Epithelial cell of esophagus (primary cell): ENCODE results near the gene ARID5A.

ENCODE experiments used
- DNase-seq: peaks from one replicate; pipeline ENCODE4 v3.0.0; 2010; ENCODE audit warnings: low read depth
- H3K4me3 ChIP-seq: 2 replicates; pipeline ENCODE4 v1.5.1; 2011; ENCODE audit warnings: mild to moderate bottlenecking, low read length, control low read depth
- CTCF ChIP-seq: IDR thresholded peaks from 2 replicates; pipeline ENCODE4 v1.5.1; 2011; ENCODE audit warnings: low read depth, mild to moderate bottlenecking, low read length, control low read depth, inconsistent platforms; ENCODE audit not compliant: insufficient read depth; ENCODE audit errors: missing control alignments

Gene ARID5A

DNA sequence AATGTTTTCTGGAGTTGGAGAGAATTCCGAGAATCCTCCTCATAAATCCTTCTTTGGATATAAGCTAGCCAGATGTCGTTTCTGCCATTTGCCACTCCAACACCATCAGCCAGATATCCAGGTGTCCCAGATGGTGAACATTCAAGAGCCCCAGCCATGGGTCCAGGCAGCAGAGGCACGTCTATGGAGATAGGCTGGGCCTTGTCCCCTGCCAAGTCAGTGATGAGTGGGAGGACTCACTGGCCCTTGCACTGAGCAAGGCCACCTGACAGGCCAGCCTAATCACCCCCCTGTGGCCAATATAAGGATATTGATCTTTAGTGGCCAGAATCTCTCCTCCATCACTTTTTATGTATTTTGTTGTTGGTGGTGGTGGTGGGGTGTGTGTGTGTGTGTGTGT lies 28.0 kb downstream of the ARID5A start:
- H3K4me3 ChIP-seq, result no peak overlapping the region
- DNase-seq, result no peak
- TF ChIP-seq CTCF, result no peak

- no peak for TF ChIP-seq CTCF
- no peak for DNase-seq
- no peak overlapping the region for H3K4me3 ChIP-seq
Measured at GRCh38 chr2:96565111-96565510, 28.6 kb downstream of the ARID5A start.

- no peak for DNase-seq
- no peak for TF ChIP-seq CTCF
- H3K4me3 ChIP-seq, result no peak overlapping the region
Measured at GRCh38 chr2:96568094-96568493, 31.5 kb downstream of the ARID5A start.

DNA sequence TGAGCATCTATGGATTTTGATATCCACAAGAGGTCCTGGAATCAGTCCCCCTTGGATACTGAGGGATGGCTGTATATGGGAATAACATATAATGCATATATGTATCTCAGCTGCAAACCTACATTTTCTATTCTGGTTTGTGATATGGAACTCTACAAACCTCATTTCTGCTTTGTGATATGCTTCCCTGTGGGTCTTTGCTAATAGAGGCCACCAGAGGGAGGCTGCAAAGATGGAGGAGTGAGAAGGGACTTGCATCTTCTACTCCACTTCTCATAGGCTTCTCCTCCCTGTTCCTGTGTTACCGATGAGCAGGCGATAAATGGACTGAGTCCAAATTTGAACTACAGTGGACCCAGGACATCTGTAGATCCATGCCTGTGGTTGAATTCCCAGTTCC lies 37.8 kb downstream of the ARID5A start:
- no peak for DNase-seq
- peak; percentile 11 for TF ChIP-seq CTCF
- no peak overlapping the region for H3K4me3 ChIP-seq

DNA sequence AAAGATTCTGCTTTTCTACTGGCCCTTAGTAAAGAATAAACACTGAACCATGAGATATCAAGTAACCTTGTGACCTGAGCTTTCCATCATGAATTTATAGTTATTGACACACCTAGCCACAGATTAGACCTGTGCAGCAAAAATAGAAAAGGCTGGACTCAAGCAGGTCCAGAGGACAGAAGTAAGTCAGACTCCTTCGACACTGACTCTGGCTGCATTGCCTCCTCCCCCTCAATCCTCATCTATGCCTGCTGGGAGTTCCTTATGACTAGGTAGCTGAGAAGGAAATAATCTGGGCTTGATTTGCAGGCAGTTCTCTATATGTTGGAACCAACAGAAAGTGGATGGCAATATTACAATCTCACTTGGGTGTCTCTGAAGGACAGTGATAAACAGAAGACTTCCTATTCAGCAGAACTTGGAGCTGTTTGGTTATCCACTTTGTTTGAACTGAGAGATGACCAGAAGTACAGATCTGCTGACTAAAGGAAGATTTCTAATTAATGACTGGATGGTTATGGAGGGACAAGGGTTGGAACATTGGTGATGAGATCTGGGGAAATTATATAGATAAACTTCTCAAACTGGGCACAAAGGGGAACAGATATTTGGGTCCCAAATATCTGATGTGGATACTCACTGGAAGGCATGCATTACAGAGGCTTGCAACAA lies 39.4 kb downstream of the ARID5A start:
- TF ChIP-seq CTCF, result no peak
- H3K4me3 ChIP-seq, result no peak overlapping the region
- no peak for DNase-seq

- DNase-seq, result no peak
- no peak overlapping the region for H3K4me3 ChIP-seq
- TF ChIP-seq CTCF, result no peak
Measured at GRCh38 chr2:96577501-96577900, 40.9 kb downstream of the ARID5A start.

DNA sequence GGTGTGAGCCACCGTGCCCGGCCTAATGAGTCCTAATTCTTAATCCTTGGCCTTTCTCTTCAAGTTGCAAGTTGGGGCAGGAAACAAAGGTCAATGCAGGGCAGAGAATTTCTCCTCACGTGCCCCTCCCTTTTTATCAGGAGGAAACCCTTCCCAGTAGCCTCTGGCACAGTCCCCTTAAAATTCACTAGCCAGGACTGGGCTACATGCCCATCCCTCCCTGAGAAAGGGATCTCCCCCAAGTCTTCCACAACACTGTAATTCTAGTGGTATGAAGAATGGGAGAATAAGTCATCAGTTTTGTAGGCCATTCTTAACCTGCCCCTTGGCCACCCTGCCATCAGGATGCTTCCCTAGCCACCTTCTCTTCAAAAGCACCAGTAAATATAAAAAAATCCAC lies 42.2 kb downstream of the ARID5A start:
- no peak for DNase-seq
- no peak for TF ChIP-seq CTCF
- H3K4me3 ChIP-seq, result no peak overlapping the region
